ENCODE results near the gene CYP19A1. TPM values are rescaled to one million over a fixed set of nuclear protein-coding genes. Genes with fewer than 3 reads are reported as not detected.

Gene CYP19A1
- total and polyA plus RNA-seq, 9 of the 15 experiments (the other 6 are each of a cell fraction or from before 2014, with no cell fraction given), result 0.16 to 0.63 (median 0.47) TPM; not detected in 3

DNA sequence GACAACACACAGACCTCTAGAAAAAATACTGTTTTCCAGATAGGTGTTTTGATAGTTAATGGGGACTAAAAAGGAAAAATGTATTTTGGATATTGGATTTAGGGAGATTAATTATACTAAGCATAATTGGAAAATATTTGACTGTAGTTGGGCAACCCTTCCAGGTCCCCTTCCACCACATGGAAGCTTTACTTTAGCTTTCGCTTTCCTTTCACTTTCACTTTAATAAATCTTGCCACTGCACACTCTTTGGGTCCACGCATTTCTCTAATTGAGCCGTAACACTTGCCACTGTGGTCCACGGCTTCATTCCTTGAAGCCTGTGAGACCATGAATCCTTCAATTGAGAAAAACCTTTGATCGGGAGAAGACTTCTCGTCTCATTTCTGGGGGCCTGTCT lies 18.6 kb upstream of the CYP19A1 start (continued):
- no peak for TF ChIP-seq CLOCK (CRISPR knock-in tag; IDR thresholded peaks at IDR 0.05; ENCODE audit: borderline replicate concordance)
- TF ChIP-seq ZBTB49 (CRISPR knock-in tag; IDR thresholded peaks at IDR 0.05; ENCODE audit: borderline replicate concordance), result no peak
- no peak for TF ChIP-seq ZNF75A (CRISPR knock-in tag; IDR thresholded peaks at IDR 0.05)
- TF ChIP-seq NFATC3 (IDR thresholded peaks at IDR 0.05), result no peak
- TF ChIP-seq RUNX1 (IDR thresholded peaks at IDR 0.05; ENCODE audit: low read depth), result no peak
- no peak for TF ChIP-seq JUND (IDR thresholded peaks at IDR 0.05; ENCODE audit: borderline replicate concordance, low read depth, low read length)
- no peak for TF ChIP-seq JUND (tag; IDR thresholded peaks at IDR 0.05; ENCODE audit: borderline replicate concordance, low read depth, low read length)
- no peak for TF ChIP-seq CTBP1 (IDR thresholded peaks at IDR 0.05; ENCODE audit: borderline replicate concordance)
- TF ChIP-seq NR2C2 (CRISPR knock-in tag; IDR thresholded peaks at IDR 0.05), result no peak
- peak; percentile 45 for TF ChIP-seq NR2C2 (tag; IDR thresholded peaks at IDR 0.05)
- TF ChIP-seq, protein P1, sequence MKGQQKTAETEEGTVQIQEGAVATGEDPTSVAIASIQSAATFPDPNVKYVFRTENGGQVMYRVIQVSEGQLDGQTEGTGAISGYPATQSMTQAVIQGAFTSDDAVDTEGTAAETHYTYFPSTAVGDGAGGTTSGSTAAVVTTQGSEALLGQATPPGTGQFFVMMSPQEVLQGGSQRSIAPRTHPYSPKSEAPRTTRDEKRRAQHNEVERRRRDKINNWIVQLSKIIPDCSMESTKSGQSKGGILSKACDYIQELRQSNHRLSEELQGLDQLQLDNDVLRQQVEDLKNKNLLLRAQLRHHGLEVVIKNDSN (CRISPR knock-in tag; IDR thresholded peaks at IDR 0.05), result no peak
- TF ChIP-seq ZNF354B (CRISPR knock-in tag; IDR thresholded peaks at IDR 0.05), result no peak
- no peak for TF ChIP-seq ZBTB11 (CRISPR knock-in tag; IDR thresholded peaks at IDR 0.05)
- TF ChIP-seq FOXK2 (conservative IDR thresholded peaks at IDR 0.05 in 1 of 2, IDR thresholded peaks at IDR 0.05 in 1 of 2; ENCODE audit: low read depth in 2 of 2), result no peak
- TF ChIP-seq, protein P2, sequence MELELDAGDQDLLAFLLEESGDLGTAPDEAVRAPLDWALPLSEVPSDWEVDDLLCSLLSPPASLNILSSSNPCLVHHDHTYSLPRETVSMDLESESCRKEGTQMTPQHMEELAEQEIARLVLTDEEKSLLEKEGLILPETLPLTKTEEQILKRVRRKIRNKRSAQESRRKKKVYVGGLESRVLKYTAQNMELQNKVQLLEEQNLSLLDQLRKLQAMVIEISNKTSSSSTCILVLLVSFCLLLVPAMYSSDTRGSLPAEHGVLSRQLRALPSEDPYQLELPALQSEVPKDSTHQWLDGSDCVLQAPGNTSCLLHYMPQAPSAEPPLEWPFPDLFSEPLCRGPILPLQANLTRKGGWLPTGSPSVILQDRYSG (tag; conservative IDR thresholded peaks at IDR 0.05; ENCODE audit: low read depth), result 0 out of 2 replicates have a peak, but pooled peaks have one; percentile 49
- no peak for TF ChIP-seq ZNF23 (CRISPR knock-in tag; IDR thresholded peaks at IDR 0.05)
- no peak for TF ChIP-seq ZFPM2 (CRISPR knock-in tag; IDR thresholded peaks at IDR 0.05)
- 0 out of 2 replicates have a peak, but pooled peaks have one; percentile 59 for TF ChIP-seq L3MBTL2 (IDR thresholded peaks at IDR 0.05)
- TF ChIP-seq ZNF165 (CRISPR knock-in tag; IDR thresholded peaks at IDR 0.05; ENCODE audit: borderline replicate concordance), result no peak

Measured in K562 (cell line).